Mucosa of rectum (tissue), 2 donors: Measurements from ENCODE around the gene HLA-DRB1.
A peak's percentile ranks its signal among the peaks of the same experiment; 100 is the strongest.

Experiments
- H3K27ac ChIP-seq, 2 donors: one replicate each; pipeline ENCODE4 v1.7.0; 2013; ENCODE audit warnings: inconsistent platforms in 2 of 2, low read depth in 2 of 2, low read length in 2 of 2
- H3K27me3 ChIP-seq, 2 donors: one replicate each; pipeline ENCODE4 v1.7.0; 2013; ENCODE audit warnings: low read length in 2 of 2; ENCODE audit not compliant: control insufficient read depth in 2 of 2, insufficient read depth in 2 of 2
- H3K36me3 ChIP-seq, 2 donors: one replicate each; pipeline ENCODE4 v1.7.0; 2013; ENCODE audit warnings: low read length in 2 of 2; ENCODE audit not compliant: control insufficient read depth in 2 of 2, insufficient read depth in 2 of 2
- H3K4me1 ChIP-seq, 2 donors: one replicate each; pipeline ENCODE4 v1.7.0; 2013; ENCODE audit warnings: low read length in 2 of 2, mild to moderate bottlenecking in 1 of 2; ENCODE audit not compliant: control insufficient read depth in 2 of 2, insufficient read depth in 2 of 2
- H3K4me3 ChIP-seq, 2 donors: one replicate each; pipeline ENCODE4 v1.7.0; 2013; ENCODE audit warnings: low read length in 2 of 2
- H3K9ac ChIP-seq, 2 donors: one replicate each; pipeline ENCODE4 v1.7.0; 2013; ENCODE audit warnings: low read length in 2 of 2, low read depth in 1 of 2, mild to moderate bottlenecking in 1 of 2
- H3K9me3 ChIP-seq, 2 donors: one replicate each; pipeline ENCODE4 v1.7.0; 2013; ENCODE audit warnings: low read length in 2 of 2; ENCODE audit not compliant: control insufficient read depth in 2 of 2
- donor health status: healthy.
- donor health status: Normal muscosa, but diverticular disease.

The HLA-DRB1 gene

DNA sequence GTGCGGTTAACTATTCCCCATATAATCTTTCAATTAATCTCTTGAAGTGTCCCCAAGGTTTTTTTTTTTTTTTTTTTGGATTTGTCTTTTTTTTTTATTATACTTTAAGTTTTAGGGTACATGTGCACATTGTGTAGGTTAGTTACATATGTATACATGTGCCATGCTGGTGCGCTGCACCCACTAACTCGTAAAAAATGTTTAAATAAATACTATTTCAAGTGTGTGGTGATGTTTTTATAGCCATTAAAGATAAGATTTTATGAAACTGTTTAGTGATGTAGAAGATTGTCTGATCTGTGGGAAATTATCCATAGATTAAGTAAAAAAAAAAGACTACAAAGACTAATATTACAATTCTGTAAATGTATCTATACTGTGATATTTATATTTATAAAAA is 34.9 kb upstream of the HLA-DRB1 start:
- Histone ChIP-seq H3K4me3 (no peak overlapping the region), H3K9ac (no peak overlapping the region), H3K27me3 (no peaks in the 10 kb centered on the region), H3K36me3 (no peaks in the 10 kb centered on the region), H3K9me3 (no peaks in the 10 kb centered on the region), H3K27ac (no peak overlapping the region), H3K4me1 (peaks cover 0 to 6% of the 10 kb centered on the region in 2 donors)

DNA sequence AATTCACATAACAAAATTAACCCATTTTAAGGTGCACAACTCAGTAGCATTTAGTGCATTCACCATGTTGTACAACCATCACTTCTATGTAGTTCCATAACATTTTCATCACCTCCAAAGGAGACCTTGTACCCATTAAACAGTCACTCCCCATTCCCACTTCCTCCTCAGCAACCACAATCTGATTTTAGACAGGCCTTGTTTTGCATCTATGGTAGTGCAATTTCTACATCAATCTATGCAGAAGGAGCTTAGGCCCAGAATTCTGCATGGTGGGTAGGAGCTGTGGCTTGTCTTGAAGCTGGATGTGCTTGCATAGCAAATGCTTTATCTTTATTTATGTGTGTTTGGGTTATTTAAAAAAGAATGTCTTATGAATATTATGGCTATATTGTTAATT is 34.0 kb upstream of the HLA-DRB1 start:
- Histone ChIP-seq H3K36me3 (no peaks in the 10 kb centered on the region), H3K4me1 (peaks cover 0 to 6% of the 10 kb centered on the region in 2 donors), H3K27ac (peak overlapping the region; percentile 3 to 23), H3K9me3 (no peaks in the 10 kb centered on the region), H3K27me3 (no peaks in the 10 kb centered on the region), H3K4me3 (no peak overlapping the region), H3K9ac (no peak overlapping the region)

DNA sequence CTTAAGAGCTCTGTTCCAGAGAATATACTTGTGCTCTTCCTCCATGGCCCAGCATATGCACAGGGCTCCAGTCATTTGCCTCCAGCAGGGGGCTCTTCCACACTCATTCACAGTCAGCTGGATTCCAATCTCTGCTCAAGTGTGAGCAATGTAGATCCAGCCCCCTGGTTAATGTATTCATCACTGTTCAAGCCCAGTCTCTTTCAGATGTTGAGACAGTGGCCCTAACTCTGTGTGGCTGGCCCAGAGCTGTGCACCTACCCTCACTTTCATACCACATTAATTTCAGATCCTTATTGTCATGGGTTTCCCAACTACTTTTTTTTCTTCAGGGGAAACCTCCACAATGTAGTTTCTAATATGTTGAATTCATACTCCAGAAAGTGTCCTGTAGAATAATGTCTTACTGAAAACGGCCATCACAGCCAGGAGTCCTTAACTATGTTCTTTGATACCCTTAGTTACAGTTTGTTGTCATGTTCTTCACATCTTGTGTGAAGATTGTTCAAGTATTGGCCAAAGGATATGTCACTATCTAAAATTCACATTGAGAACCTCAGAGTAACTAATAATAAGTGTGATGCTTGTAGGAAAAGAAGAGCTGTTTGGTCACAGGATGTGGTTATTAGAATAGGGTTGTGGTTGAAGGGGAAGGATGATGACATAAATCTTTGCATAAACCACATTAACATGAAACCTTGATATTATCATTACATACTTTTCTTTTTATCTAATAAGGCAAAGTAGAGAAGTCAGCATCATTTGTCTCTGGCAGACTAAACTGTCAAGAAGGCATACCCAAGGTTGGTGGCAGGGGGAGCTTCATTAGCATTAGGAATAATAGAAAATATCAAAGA is 33.1 kb upstream of the HLA-DRB1 start:
- Histone ChIP-seq H3K4me3 (peak overlapping the region in 1 of 2 donors; percentile 33), H3K9ac (no peak overlapping the region), H3K9me3 (no peaks in the 10 kb centered on the region), H3K36me3 (no peaks in the 10 kb centered on the region), H3K27ac (peak overlapping the region; percentile 34 to 75), H3K4me1 (peaks cover 0 to 6% of the 10 kb centered on the region in 2 donors), H3K27me3 (no peaks in the 10 kb centered on the region)

DNA sequence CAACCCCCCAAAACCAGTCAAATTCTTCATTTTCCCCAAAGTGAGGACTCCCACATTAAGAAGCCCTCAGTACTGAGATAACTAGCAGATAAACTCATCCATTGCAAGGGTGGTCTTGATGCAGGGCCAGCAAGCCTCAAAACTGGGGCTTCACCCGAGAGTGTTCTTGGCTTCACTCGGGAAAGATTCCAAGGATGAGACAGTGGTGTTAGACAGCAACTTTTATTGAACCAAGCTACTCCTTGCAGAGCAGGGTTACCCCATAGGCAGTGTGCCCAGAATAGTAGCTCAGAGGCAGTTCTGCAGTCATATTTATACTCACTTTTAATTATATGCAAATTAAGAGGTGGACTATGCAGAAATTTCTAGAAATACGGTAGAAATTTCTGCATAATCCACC is 31.7 kb upstream of the HLA-DRB1 start:
- H3K4me1 ChIP-seq = peaks cover 0 to 6% of the 10 kb centered on the region in 2 donors
- H3K27me3 ChIP-seq = no peaks in the 10 kb centered on the region
- H3K36me3 ChIP-seq = no peaks in the 10 kb centered on the region
- no peak overlapping the region for H3K27ac ChIP-seq
- no peak overlapping the region for H3K9ac ChIP-seq
- H3K4me3 ChIP-seq = no peak overlapping the region
- H3K9me3 ChIP-seq = no peaks in the 10 kb centered on the region

DNA sequence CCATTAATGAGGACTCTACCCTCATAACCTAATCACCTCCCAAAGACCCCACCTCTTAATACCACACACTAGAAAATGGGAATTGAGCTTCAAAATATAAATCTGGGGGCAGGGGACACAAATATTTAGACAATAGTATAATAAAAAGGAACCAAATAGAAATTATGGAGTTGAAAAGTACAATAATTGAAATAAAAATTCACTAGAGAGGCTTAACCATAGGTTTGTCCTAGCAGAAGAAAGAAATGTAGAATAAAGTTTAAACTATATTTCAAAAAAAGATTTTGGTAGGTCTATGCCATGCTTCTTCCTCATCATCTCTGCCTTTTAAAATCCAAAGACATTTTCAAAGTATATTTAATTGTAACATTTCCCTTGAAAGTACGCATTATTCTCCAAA is 28.1 kb upstream of the HLA-DRB1 start:
- H3K9me3 ChIP-seq = no peaks in the 10 kb centered on the region
- no peak overlapping the region for H3K9ac ChIP-seq
- no peak overlapping the region for H3K27ac ChIP-seq
- no peaks in the 10 kb centered on the region for H3K36me3 ChIP-seq
- H3K4me3 ChIP-seq = no peak overlapping the region
- peaks cover 0 to 6% of the 10 kb centered on the region in 2 donors for H3K4me1 ChIP-seq
- H3K27me3 ChIP-seq = no peaks in the 10 kb centered on the region

DNA sequence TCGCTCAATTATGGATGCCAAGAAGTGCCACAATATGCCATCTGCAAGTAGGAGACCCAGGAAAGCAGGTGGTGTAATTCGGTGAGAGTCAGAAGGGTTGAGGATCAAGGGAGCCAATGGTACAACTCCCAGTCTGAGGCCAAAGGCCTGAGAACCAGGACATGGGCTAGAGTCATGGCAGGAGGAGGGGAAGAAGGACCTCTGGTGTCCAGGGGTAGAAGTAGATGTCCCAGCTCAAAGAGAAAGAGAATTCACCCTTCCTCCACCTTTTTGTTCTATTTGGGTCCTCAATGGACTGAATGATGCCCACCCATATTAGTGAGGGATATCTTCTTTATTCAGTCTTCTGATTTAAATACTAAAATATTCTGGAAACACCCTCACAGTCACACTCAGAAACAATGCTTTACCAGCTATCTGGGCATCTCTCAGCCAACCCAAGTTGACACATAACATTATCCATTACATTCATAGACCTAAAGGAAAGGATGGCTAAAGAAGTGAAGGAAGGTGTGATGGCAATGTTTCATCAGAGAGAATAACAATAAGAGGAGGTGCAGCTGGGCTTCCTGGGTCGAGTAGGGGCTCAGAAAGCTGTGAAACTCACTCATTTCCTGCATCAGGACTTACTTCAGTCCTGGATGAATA is 26.4 kb upstream of the HLA-DRB1 start:
- H3K27ac ChIP-seq = no peak overlapping the region
- H3K27me3 ChIP-seq = no peaks in the 10 kb centered on the region
- no peaks in the 10 kb centered on the region for H3K36me3 ChIP-seq
- H3K4me1 ChIP-seq = no peaks in the 10 kb centered on the region
- H3K9me3 ChIP-seq = no peaks in the 10 kb centered on the region
- H3K4me3 ChIP-seq = no peak overlapping the region
- H3K9ac ChIP-seq = no peak overlapping the region

DNA sequence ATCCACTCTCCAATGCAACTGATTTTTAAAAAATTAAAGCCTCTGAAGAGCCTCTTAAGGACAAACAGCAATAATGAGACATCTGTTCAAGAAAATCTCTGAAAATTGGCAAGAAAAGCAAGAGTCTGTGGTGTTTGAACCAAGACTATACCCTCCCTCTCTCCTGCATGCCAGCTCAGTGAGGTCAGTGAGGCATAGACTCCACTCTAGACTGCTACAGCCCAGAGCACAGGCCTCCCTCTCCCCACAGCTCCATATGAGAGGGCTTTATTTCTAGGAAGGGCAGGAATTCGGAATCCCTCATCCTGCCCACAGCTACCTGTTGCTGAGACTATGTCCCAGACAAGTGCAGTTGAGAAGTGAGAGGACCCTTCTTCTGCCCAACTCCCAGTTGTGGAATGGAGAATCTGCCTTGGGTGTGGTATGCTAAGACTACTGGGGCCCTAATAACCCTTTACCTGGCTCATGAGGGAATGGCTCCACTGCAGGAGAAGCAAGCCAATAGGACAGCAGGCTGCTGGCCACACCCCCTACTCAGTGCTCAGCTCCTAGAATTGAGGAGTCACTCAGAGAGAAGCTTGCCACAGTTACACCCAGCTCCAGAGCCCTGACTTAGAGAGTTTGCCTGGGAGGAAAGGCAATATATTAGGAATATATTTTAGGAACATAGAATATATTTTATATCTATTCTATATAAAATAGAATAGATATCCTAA is 24.9 kb upstream of the HLA-DRB1 start:
- H3K27ac ChIP-seq = no peak overlapping the region
- no peaks in the 10 kb centered on the region for H3K9me3 ChIP-seq
- no peak overlapping the region for H3K9ac ChIP-seq
- peaks cover 0 to 2% of the 10 kb centered on the region in 2 donors for H3K4me1 ChIP-seq
- H3K36me3 ChIP-seq = no peaks in the 10 kb centered on the region
- H3K27me3 ChIP-seq = no peaks in the 10 kb centered on the region
- H3K4me3 ChIP-seq = no peak overlapping the region

DNA sequence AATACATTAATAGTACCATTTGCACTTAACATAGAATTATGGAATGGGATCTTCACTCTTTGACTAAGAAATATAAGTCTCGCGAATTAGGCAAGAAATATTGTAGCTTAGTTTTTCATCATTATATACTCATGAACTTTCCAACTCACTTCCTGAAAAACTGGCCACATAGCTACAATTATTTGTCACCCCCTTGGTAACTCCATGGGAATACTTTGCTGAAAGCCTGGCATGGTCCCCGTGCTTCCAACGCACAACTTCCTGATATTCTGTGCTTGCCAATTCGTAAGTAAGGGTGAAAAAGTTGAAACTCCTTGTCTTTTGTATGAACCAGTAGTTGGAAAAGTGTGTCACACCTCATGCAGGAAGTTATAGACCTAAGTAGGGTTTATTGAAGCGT is 23.8 kb upstream of the HLA-DRB1 start:
- Histone ChIP-seq H3K4me1 (peaks cover 0 to 2% of the 10 kb centered on the region in 2 donors), H3K9me3 (no peaks in the 10 kb centered on the region), H3K9ac (no peak overlapping the region), H3K27ac (no peak overlapping the region), H3K27me3 (no peaks in the 10 kb centered on the region), H3K36me3 (no peaks in the 10 kb centered on the region), H3K4me3 (no peak overlapping the region)

DNA sequence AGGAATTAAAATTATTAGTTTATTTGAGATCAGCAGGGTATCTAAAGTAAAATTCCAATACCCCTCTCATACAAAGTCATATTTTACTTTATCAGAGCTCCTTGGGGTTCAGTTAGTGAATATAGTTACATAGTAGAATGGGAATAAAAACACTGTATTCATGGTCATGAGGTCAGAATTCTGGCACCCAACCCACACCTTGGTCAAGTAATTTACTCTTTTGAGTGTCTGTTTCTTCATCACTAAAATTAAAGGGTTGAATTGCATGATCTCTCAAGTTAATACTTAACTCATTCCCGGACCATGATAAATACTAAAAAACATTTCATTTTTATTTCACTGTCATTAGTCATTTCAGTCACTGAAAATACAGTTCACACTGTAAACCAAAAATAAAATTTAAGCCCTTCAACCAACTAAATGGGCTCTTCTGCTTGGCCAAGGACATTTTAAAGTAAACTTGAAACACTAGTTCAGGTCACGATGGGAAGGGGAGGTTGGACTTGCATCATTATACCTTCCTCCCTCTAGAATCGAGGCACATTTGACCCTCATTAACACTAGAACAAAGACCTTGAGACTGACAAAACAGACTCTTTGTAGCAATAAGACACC is 21.1 kb upstream of the HLA-DRB1 start:
- no peaks in the 10 kb centered on the region for H3K36me3 ChIP-seq
- H3K4me1 ChIP-seq = peaks cover 0 to 2% of the 10 kb centered on the region in 2 donors
- H3K27me3 ChIP-seq = no peaks in the 10 kb centered on the region
- no peak overlapping the region for H3K9ac ChIP-seq
- no peak overlapping the region for H3K27ac ChIP-seq
- H3K4me3 ChIP-seq = no peak overlapping the region
- no peaks in the 10 kb centered on the region for H3K9me3 ChIP-seq
